IMR-90 (cell line): Measurements from ENCODE around the gene DENND6B. TPM values are rescaled to one million over a fixed set of nuclear protein-coding genes. Genes with fewer than 3 reads are reported as not detected.

ENCODE experiments used
- ATAC-seq: fragments of 200-7000 bp; cut with Tn5 transposase; 2 replicates; pipeline ENCODE4 v1.9.1; 2020; ENCODE audit warnings: low read depth, mild to moderate bottlenecking, moderate library complexity
- BruUV-seq: library from RNA; stranded (reverse); fragments of 400-500 nt; replicated peaks from 2 replicates; lab custom pipeline; 2021; lab: Mats Ljungman, UMichigan
- CTCF ChIA-PET: fragments of 300-600 bp; formaldehyde crosslinking; extraction: SDS; loops from one replicate; lab custom pipeline; 2021; ENCODE audit warnings: antibody characterized with exemption; lab: Yijun Ruan, JAX
- POLR2A ChIA-PET: fragments of 300-600 bp; sonication (Branson Sonifier 250); formaldehyde crosslinking; loops from one replicate; lab custom pipeline; 2022; ENCODE audit warnings: antibody characterized with exemption; ENCODE audit not compliant: unreplicated experiment; lab: Charles Lee
- DNase-seq: peaks from one replicate; pipeline ENCODE4 v3.0.0; 2013
- H2AFZ ChIP-seq: replicated peaks from 2 replicates; pipeline ENCODE3; 2013; ENCODE audit warnings: low read length, mild to moderate bottlenecking; ENCODE audit not compliant: poor library complexity
- H2AK5ac ChIP-seq: 2 replicates; pipeline ENCODE4 v1.6.1; 2013; ENCODE audit warnings: low read depth, low read length, inconsistent platforms
- H2AK9ac ChIP-seq: replicated peaks from 2 replicates; pipeline ENCODE3; 2013; ENCODE audit warnings: mild to moderate bottlenecking, low read depth, low read length, moderate library complexity; ENCODE audit not compliant: poor library complexity
- H2BK120ac ChIP-seq: 2 replicates; pipeline ENCODE4 v1.6.1; 2013; ENCODE audit warnings: low read depth, low read length, inconsistent platforms
- H2BK15ac ChIP-seq: 3 replicates; pipeline ENCODE4 v1.6.1; 2013; ENCODE audit warnings: low read depth, low read length, inconsistent platforms
- H2BK20ac ChIP-seq: 2 replicates; pipeline ENCODE4 v1.6.1; 2013; ENCODE audit warnings: low read depth, mild to moderate bottlenecking, inconsistent platforms, low read length, moderate library complexity
- H2BK5ac ChIP-seq: 2 replicates; pipeline ENCODE4 v1.6.1; 2013; ENCODE audit warnings: mild to moderate bottlenecking, low read depth, low read length, inconsistent platforms; ENCODE audit not compliant: poor library complexity, severe bottlenecking
- H3K14ac ChIP-seq: replicated peaks from 2 replicates; pipeline ENCODE4 v1.6.1; 2013; ENCODE audit warnings: low read depth, low read length, inconsistent platforms
- H3K18ac ChIP-seq: 2 replicates; pipeline ENCODE4 v1.6.1; 2013; ENCODE audit warnings: low read depth, low read length, control low read depth
- H3K23ac ChIP-seq: 2 replicates; pipeline ENCODE4 v1.6.1; 2013; ENCODE audit warnings: low read depth, low read length, inconsistent platforms
- H3K27ac ChIP-seq: 2 replicates; pipeline ENCODE4 v1.5.1; 2013; ENCODE audit warnings: mild to moderate bottlenecking, control low read depth, low read length; ENCODE audit not compliant: insufficient read depth
- H3K27me3 ChIP-seq: 2 replicates; pipeline ENCODE4 v1.6.1; 2013; ENCODE audit warnings: low read length; ENCODE audit not compliant: control insufficient read depth, insufficient read depth
- H3K36me3 ChIP-seq: 2 replicates; pipeline ENCODE4 v1.6.1; 2013; ENCODE audit warnings: low read length, mixed read lengths; ENCODE audit not compliant: control insufficient read depth, insufficient read depth
- H3K4ac ChIP-seq: 2 replicates; pipeline ENCODE4 v1.6.1; 2013; ENCODE audit warnings: low read depth, low read length, inconsistent platforms
- H3K4me1 ChIP-seq: 2 replicates; pipeline ENCODE4 v1.6.1; 2013; ENCODE audit warnings: low read length, mixed read lengths; ENCODE audit not compliant: control insufficient read depth, insufficient read depth
- H3K4me2 ChIP-seq: 2 replicates; pipeline ENCODE4 v1.6.1; 2013; ENCODE audit warnings: low read depth, mild to moderate bottlenecking, control low read depth, low read length, moderate library complexity
- H3K4me3 ChIP-seq: 2 replicates; pipeline ENCODE4 v1.5.1; 2013; ENCODE audit warnings: low read depth, mild to moderate bottlenecking, control low read depth, low read length, moderate library complexity; ENCODE audit not compliant: insufficient read depth
- H3K56ac ChIP-seq: 2 replicates; pipeline ENCODE4 v1.6.1; 2013; ENCODE audit warnings: low read length, inconsistent platforms; ENCODE audit not compliant: insufficient read depth; ENCODE audit errors: extremely low read depth
- H3K79me1 ChIP-seq, 2 experiments: 2 replicates each; pipeline ENCODE4 v1.6.1; 2013; ENCODE audit warnings: low read length in 2 of 2, inconsistent platforms in 1 of 2, low read depth in 1 of 2
- H3K9ac ChIP-seq: 2 replicates; pipeline ENCODE4 v1.6.1; 2013; ENCODE audit warnings: low read depth, low read length, control low read depth
- H3K9me1 ChIP-seq: 2 replicates; pipeline ENCODE4 v1.6.1; 2013; ENCODE audit warnings: low read length, inconsistent platforms; ENCODE audit not compliant: insufficient read depth
- H3K9me3 ChIP-seq: 2 replicates; pipeline ENCODE4 v1.6.1; 2013; ENCODE audit warnings: low read length; ENCODE audit not compliant: control insufficient read depth, insufficient read depth
- H4K20me1 ChIP-seq: 2 replicates; pipeline ENCODE4 v1.6.1; 2013; ENCODE audit warnings: low read length, inconsistent platforms; ENCODE audit not compliant: insufficient read depth
- H4K5ac ChIP-seq: 2 replicates; pipeline ENCODE4 v1.6.1; 2013; ENCODE audit warnings: mild to moderate bottlenecking, low read depth, low read length, control low read depth
- H4K8ac ChIP-seq, 2 experiments: 2 replicates each; pipeline ENCODE4 v1.6.1; 2013; ENCODE audit warnings: low read depth in 2 of 2, low read length in 2 of 2, control low read depth in 1 of 2, inconsistent platforms in 1 of 2
- H4K91ac ChIP-seq: 2 replicates; pipeline ENCODE4 v1.6.1; 2013; ENCODE audit warnings: low read depth, low read length, inconsistent platforms; ENCODE audit not compliant: insufficient read depth
- RFX5 ChIP-seq: IDR thresholded peaks from 2 replicates; pipeline ENCODE4 v1.8.0; 2012; ENCODE audit warnings: low read depth, mild to moderate bottlenecking, low read length, moderate library complexity
- WGBS, 2 experiments: methylation state at CpG; one replicate each; pipeline versions ENCODE4 v1.1.5 to v1.1.7; 2013; ENCODE audit warnings: missing lambda C conversion rate in 2 of 2; ENCODE audit not compliant: insufficient read length in 1 of 2; ENCODE audit errors: extremely low coverage in 2 of 2; 5-methylcytosine and 5-hydroxymethylcytosine counted together
- dilution Hi-C: fragments of 300-500 bp; cut with HindIII; formaldehyde crosslinking; loops from one replicate; pipeline ENCODE4 v1.14.3; 2018; ENCODE audit warnings: low sequenced_read_pairs; ENCODE audit not compliant: unreplicated experiment
- in situ Hi-C: fragments of 300-500 bp; cut with MboI; formaldehyde crosslinking; loops from 3 replicates; pipeline ENCODE4 v1.14.3; 2019; ENCODE audit warnings: low sequenced_read_pairs, inconsistent platforms, mixed read lengths
- intact Hi-C: fragments of 100-400 bp; cut with micrococcal nuclease; formaldehyde crosslinking; loops from 2 replicates; pipeline ENCODE4 v1.10.0; 2022
- polyA plus RNA-seq, 3 experiments: library from polyadenylated mRNA; depleted of rRNA; stranded (reverse); fragments of >200 nt; gene quantifications; 2 replicates each; pipeline ENCODE4 v1.2.3, GENCODE V29; 2012; ENCODE audit warnings: low replicate concordance in 1 of 3
- total RNA-seq: library from RNA; depleted of rRNA; stranded (reverse); fragments of >200 nt; gene quantifications from 2 replicates; pipeline ENCODE4 v1.2.3, GENCODE V29; 2012

The DENND6B gene
- total and polyA plus RNA-seq, 2 of the 4 experiments (the other 2 are of a cell fraction), result 0.36 to 4.9 TPM

- H3K27ac ChIP-seq, result peak overlapping the region; percentile 96
- peaks cover 24% of the 10 kb centered on the region; the same call in 1 of the 2 replicates for H3K36me3 ChIP-seq
- H3K4me2 ChIP-seq, result peak overlapping the region; percentile 65
- H2BK5ac ChIP-seq, result peak overlapping the region; percentile 91
- H2AFZ ChIP-seq, result no peak overlapping the region
- peak overlapping the region; percentile 33; the same call in 1 of the 2 replicates for H2BK20ac ChIP-seq
- peaks cover 69% of the 10 kb centered on the region for H4K20me1 ChIP-seq
- dilution Hi-C loops, result no loop called here
- WGBS, 2 experiments, result 55% methylated on average over 4 of the region's 11 CpGs; no CpG with 5 or more reads in 1 of the 2 experiments
- peak overlapping the region; percentile 48; the same call in 1 of the 2 replicates for H4K5ac ChIP-seq
- no peak for TF ChIP-seq RFX5
- no peak for DNase-seq
- peak overlapping the region; percentile 68 for H4K91ac ChIP-seq
- ChIA-PET POLR2A (no interaction called here), CTCF (no interaction called here)
- H2BK15ac ChIP-seq, result 0 out of 3 replicates have a peak overlapping the region, but pooled peaks have one; percentile 49
- no peak for ATAC-seq
- peak overlapping the region; percentile 68; the same call in 1 of the 2 replicates for H3K9ac ChIP-seq
- no TSS peak for BruUV-seq
- peak overlapping the region; percentile 89 for H3K4ac ChIP-seq
- peak overlapping the region; percentile 72; the same call in 1 of the 2 replicates for H3K23ac ChIP-seq
- H3K18ac ChIP-seq, result peak overlapping the region; percentile 68
- H3K14ac ChIP-seq, result peak overlapping the region; percentile 49; the same call in 1 of the 2 replicates
- H3K9me3 ChIP-seq, result no peaks in the 10 kb centered on the region
- H3K56ac ChIP-seq, result no peak overlapping the region
- no peak overlapping the region for H3K4me3 ChIP-seq
- intact Hi-C loops, result no loop called here
- peak overlapping the region; percentile 80 for H2AK5ac ChIP-seq
- H3K9me1 ChIP-seq, result peaks cover 22% of the 10 kb centered on the region
- H3K27me3 ChIP-seq, result no peaks in the 10 kb centered on the region
- H2AK9ac ChIP-seq, result peak overlapping the region; percentile 94
- H3K4me1 ChIP-seq, result peaks cover 72% of the 10 kb centered on the region
- in situ Hi-C loops, result no loop called here
- H2BK120ac ChIP-seq, result peak overlapping the region; percentile 26
- peak overlapping the region; percentile 44 to 67; a peak in 2 of 4 replicates for H4K8ac ChIP-seq
- H3K79me1 ChIP-seq, result peaks cover 0 to 44% of the 10 kb centered on the region in 2 experiments; a peak in 2 of 4 replicates
These were observed 22.8 kb downstream of the DENND6B start for GRCh38 chr22:50303848-50304527.
